Aorta (tissue), 5 donors: Measurements from ENCODE around the gene CHCHD6. TPM values are rescaled to one million over a fixed set of nuclear protein-coding genes. Genes with fewer than 3 reads are reported as not detected.

ENCODE experiments used
- ATAC-seq: fragments of 200-7000 bp; cut with Tn5 transposase; one replicate; pipeline ENCODE4 v1.9.1; 2022; ENCODE audit warnings: moderate library complexity; ENCODE audit not compliant: low FRiP score
- DNase-seq, 2 donors: peaks; one replicate each; pipeline ENCODE4 v3.0.0-alpha.2; 2020
- H3K27ac ChIP-seq, 2 donors: one replicate each; pipeline ENCODE4 v1.5.1; 2013; ENCODE audit warnings: low read length in 2 of 2, mild to moderate bottlenecking in 2 of 2, moderate library complexity in 2 of 2, control low read depth in 1 of 2, inconsistent platforms in 1 of 2, low read depth in 1 of 2
- H3K27me3 ChIP-seq, 2 donors: one replicate each; pipeline ENCODE4 v1.6.1; 2013; ENCODE audit warnings: control low read depth in 1 of 2, low read length in 1 of 2, mild to moderate bottlenecking in 1 of 2, moderate library complexity in 1 of 2; ENCODE audit not compliant: insufficient read depth in 2 of 2, control insufficient read depth in 1 of 2
- H3K36me3 ChIP-seq, 2 donors: one replicate each; pipeline ENCODE4 v1.6.1; 2013; ENCODE audit warnings: control low read depth in 1 of 2, low read length in 1 of 2, mild to moderate bottlenecking in 1 of 2; ENCODE audit not compliant: insufficient read depth in 2 of 2, control insufficient read depth in 1 of 2
- H3K4me1 ChIP-seq, 2 donors: one replicate each; pipeline ENCODE4 v1.6.1; 2013; ENCODE audit warnings: low read length in 2 of 2, control low read depth in 1 of 2, mild to moderate bottlenecking in 1 of 2, moderate library complexity in 1 of 2; ENCODE audit not compliant: insufficient read depth in 2 of 2, control insufficient read depth in 1 of 2
- H3K4me3 ChIP-seq, 2 donors: one replicate each; pipeline ENCODE4 v1.5.1; 2013; ENCODE audit warnings: low read length in 2 of 2, control low read depth in 1 of 2, mild to moderate bottlenecking in 1 of 2
- H3K9me3 ChIP-seq: one replicate; pipeline ENCODE4 v1.6.1; 2013; ENCODE audit warnings: mild to moderate bottlenecking, low read length; ENCODE audit not compliant: control insufficient read depth
- WGBS, 2 donors: extraction: QIAGEN DNeasy Blood & Tissue Kit; methylation state at CpG; one replicate each; pipeline ENCODE4 v1.1.7; 2013; 5-methylcytosine and 5-hydroxymethylcytosine counted together
- intact Hi-C, 2 donors: fragments of 100-400 bp; cut with DNase I; formaldehyde crosslinking; loops; one replicate each; pipeline versions ENCODE4 v1.14.2 to v1.15.0; 2022
- polyA plus RNA-seq, 2 donors: library from polyadenylated mRNA; stranded (reverse); fragments of 200-250 nt; gene quantifications; one replicate each; pipeline ENCODE4 v1.2.3, GENCODE V29; 2013
- total RNA-seq, 2 donors: library from RNA; stranded (reverse); fragmentation: NEBNext Ultra II Directional; extraction: Animal tissue kit (Norgen Biotek cat#: 25700); gene quantifications; one replicate each; pipeline ENCODE4 v1.2.1, GENCODE V29; 2021
- donor health status: healthy with polysubstance abuse.
- donor health status: Bipolar disorder and iron deficiency.
- donor health status: DM: no; HTN: no; CAD: no.
- donor health status: DM: no; HTN: no; CAD: no.
- donor health status: DM: yes; HTN: yes; CAD: no.

Gene CHCHD6
- total and polyA plus RNA-seq, 4 donors = 10.8 to 24.6 (median 11.9) TPM

- Histone ChIP-seq H3K36me3 (no peaks in the 10 kb centered on the region), H3K27ac (no peak overlapping the region), H3K4me3 (no peak overlapping the region), H3K27me3 (no peaks in the 10 kb centered on the region), H3K4me1 (no peaks in the 10 kb centered on the region), H3K9me3 (no peaks in the 10 kb centered on the region)
- ATAC-seq = peak; percentile 19
- intact Hi-C loops = loop anchor here (2.0 to 10.0 kb wide), 4 partner anchors 73 to 866 kb away; partner anchors contain the start of gene PLXNA1 (in 2 of the 2)
- no peak for DNase-seq
- 21 to 22% methylated on average over 30 of the region's 30 CpGs for WGBS, 2 donors
Measured at GRCh38 chr3:126678693-126679317, 25.2 kb upstream of the CHCHD6 start.

- Histone ChIP-seq H3K36me3 (no peaks in the 10 kb centered on the region), H3K4me3 (no peak overlapping the region), H3K9me3 (no peaks in the 10 kb centered on the region), H3K4me1 (no peaks in the 10 kb centered on the region), H3K27ac (no peak overlapping the region), H3K27me3 (no peaks in the 10 kb centered on the region)
- ATAC-seq (peak; percentile 92), DNase-seq (peak; percentile 85 to 95)
- 1% methylated on average over 20 of the region's 20 CpGs for WGBS, 2 donors
- intact Hi-C loops = loop anchor here (2.0 to 10.0 kb wide), 4 partner anchors 73 to 865 kb away; partner anchors contain the start of gene PLXNA1 (in 2 of the 2)
Measured at GRCh38 chr3:126679318-126679751, 24.7 kb upstream of the CHCHD6 start.

DNA sequence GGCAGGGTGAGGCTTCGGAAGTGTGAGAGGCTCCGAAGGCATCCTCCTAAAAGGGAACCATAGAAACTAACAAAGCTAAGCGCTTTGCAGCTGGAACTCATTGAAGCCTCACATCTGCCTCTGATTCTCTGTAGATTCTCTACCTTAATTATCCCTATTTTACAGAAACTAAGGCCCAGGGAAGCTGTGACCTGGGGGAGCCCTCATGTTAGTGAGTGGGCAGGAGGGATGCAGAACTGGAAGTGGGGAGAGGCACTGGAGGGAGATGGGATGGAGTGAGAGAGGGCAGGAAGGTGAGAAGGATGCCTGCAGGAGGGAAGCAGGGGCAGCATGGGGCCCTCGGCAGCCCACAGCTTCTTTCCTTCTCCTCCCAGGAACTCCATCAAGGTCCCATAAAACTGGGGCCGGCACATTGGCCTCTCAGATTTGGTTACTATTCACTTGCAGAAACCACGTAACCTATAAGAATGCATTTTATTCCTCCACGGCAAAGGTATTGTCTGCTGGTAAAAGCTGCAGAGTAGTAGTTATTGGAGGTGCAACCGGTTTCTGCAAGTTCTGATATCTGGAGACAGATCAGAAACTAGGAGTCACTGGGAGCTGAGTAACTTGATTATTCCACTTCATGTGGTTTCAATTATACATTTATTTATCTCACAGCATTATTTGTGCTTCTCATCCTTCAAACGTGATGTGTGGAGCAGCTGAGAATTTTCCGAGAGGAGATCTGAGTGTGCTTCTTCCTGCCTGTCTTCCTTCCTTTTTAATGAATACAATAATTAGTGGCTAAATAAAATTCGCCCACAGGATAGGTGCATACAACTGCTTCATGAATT, 24.0 kb upstream of the CHCHD6 start:
- no peak for DNase-seq

DNA sequence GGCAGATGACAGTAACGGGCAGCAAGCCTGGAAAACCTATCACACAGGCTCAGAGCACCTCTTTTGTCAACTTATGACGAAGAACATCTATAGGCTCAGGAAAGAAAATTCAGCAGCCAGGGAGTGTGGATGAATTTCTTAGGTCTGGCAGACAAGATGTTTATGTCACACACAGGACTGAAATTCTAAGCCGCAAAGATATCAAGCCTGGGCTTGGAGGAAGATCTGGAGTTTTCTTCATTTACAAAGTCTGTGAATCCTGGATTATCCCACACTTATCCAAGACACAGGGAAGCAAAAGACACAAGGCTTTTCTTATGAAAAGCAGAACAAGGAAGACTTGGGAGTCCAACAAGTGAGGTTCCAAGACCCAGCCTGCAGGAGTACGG, 23.4 kb upstream of the CHCHD6 start:
- Histone ChIP-seq H3K4me3 (no peak overlapping the region), H3K36me3 (no peaks in the 10 kb centered on the region), H3K27ac (no peak overlapping the region), H3K9me3 (no peaks in the 10 kb centered on the region), H3K4me1 (peaks cover 0 to 2% of the 10 kb centered on the region in 2 donors), H3K27me3 (no peaks in the 10 kb centered on the region)
- no peak for ATAC-seq
- intact Hi-C loops = loop anchor here (5.0 to 10.0 kb wide), 4 partner anchors 67 to 864 kb away; no protein-coding TSS in a partner anchor
- 90% methylated on average over 4 of the region's 4 CpGs for WGBS, 2 donors
- DNase-seq = no peak

More for the DNA sequence above, 24.0 kb upstream of the CHCHD6 start:
- Histone ChIP-seq H3K9me3 (no peaks in the 10 kb centered on the region), H3K27ac (no peak overlapping the region), H3K36me3 (no peaks in the 10 kb centered on the region), H3K27me3 (no peaks in the 10 kb centered on the region), H3K4me3 (no peak overlapping the region), H3K4me1 (peaks cover 0 to 2% of the 10 kb centered on the region in 2 donors)
- ATAC-seq = no peak
- intact Hi-C loops = loop anchor here (2.0 to 10.0 kb wide), 8 partner anchors 67 to 865 kb away; partner anchors contain the start of gene PLXNA1 (in 2 of the 2)
- 89 to 91% methylated on average over 11 of the region's 11 CpGs for WGBS, 2 donors

- H3K9me3 ChIP-seq = no peaks in the 10 kb centered on the region
- no peak for ATAC-seq
- no peaks in the 10 kb centered on the region for H3K27me3 ChIP-seq
- H3K4me1 ChIP-seq = peaks cover 0 to 2% of the 10 kb centered on the region in 2 donors
- WGBS, 2 donors = 77 to 80% methylated on average over 2 of the region's 2 CpGs
- H3K36me3 ChIP-seq = no peaks in the 10 kb centered on the region
- no peak overlapping the region for H3K27ac ChIP-seq
- no peak for DNase-seq
- intact Hi-C loops = loop anchor here (5.0 to 10.0 kb wide), 4 partner anchors 65 to 863 kb away; no protein-coding TSS in a partner anchor
- no peak overlapping the region for H3K4me3 ChIP-seq
Measured at GRCh38 chr3:126682009-126682408, 22.0 kb upstream of the CHCHD6 start.

DNA sequence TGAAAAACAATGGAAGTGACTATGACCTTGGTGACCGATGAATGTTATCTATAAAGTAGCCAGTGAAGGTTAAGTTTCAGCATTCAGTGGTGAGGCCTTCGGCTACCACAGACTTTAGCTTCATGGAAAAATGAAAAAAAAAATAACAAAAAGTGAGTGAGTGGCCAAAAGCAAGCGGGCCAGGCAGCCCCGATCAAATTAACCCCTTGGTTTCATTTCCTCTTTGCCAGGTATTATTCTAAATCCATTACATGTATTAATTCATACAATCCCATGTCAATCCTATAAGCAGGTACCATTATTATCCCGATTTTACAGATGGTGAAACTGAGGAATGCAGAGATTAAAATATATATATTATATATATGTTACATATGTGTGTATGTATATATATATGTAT, 21.0 kb upstream of the CHCHD6 start:
- H3K36me3 ChIP-seq = no peaks in the 10 kb centered on the region
- no peaks in the 10 kb centered on the region for H3K27me3 ChIP-seq
- H3K9me3 ChIP-seq = no peaks in the 10 kb centered on the region
- DNase-seq (no peak), ATAC-seq (no peak)
- no peak overlapping the region for H3K27ac ChIP-seq
- intact Hi-C loops = loop anchor here (5.0 to 10.0 kb wide), 4 partner anchors 64 to 862 kb away; no protein-coding TSS in a partner anchor
- H3K4me1 ChIP-seq = peaks cover 0 to 2% of the 10 kb centered on the region in 2 donors
- WGBS, 2 donors = 23 to 31% methylated on average over 5 of the region's 5 CpGs
- no peak overlapping the region for H3K4me3 ChIP-seq

DNA sequence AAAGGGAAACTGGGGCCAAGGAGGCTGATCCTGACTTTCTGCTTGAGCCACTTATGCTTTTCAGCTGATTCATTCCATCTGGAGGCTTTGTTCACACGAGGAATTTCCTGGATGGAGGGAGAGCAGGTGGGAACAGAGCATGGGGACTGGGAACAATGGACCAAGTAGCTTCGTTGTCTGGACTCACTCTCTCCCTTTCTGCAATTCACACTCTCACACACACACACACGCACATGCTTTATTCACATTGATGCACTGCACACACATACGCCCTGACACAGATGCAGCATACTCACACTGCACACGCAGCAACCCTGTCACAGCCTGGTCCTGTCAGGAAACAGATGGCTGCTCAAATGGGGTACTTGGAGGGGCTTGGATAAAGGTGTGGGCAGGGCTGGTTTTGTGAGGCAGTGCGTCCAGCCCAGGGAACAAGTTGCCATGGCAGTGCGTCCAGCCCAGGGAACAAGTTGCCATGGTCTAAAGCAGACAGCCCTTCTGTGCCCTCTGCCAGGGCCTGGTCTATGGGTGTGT, 19.8 kb upstream of the CHCHD6 start:
- 21 to 25% methylated on average over 7 of the region's 7 CpGs for WGBS, 2 donors
- H3K27ac ChIP-seq = peak overlapping the region in 1 of 2 donors; percentile 76

GRCh38 chr3:126685021-126685420, 19.0 kb upstream of the CHCHD6 start:
- no peaks in the 10 kb centered on the region for H3K36me3 ChIP-seq
- 13 to 14% methylated on average over 3 of the region's 3 CpGs for WGBS, 2 donors
- intact Hi-C loops = loop anchor here (10.0 kb wide), 2 partner anchors 490 to 860 kb away; no protein-coding TSS in a partner anchor
- peak overlapping the region; percentile 59 to 76 for H3K27ac ChIP-seq
- no peak overlapping the region for H3K4me3 ChIP-seq
- no peak for DNase-seq
- H3K9me3 ChIP-seq = no peaks in the 10 kb centered on the region
- H3K4me1 ChIP-seq = peaks cover 0 to 2% of the 10 kb centered on the region in 2 donors
- ATAC-seq = peak; percentile 53
- no peaks in the 10 kb centered on the region for H3K27me3 ChIP-seq

More for the DNA sequence above, 19.8 kb upstream of the CHCHD6 start:
- Histone ChIP-seq H3K4me3 (no peak overlapping the region), H3K27me3 (no peaks in the 10 kb centered on the region), H3K36me3 (no peaks in the 10 kb centered on the region), H3K9me3 (no peaks in the 10 kb centered on the region), H3K4me1 (peaks cover 0 to 2% of the 10 kb centered on the region in 2 donors)
- ATAC-seq (no peak), DNase-seq (no peak)
- intact Hi-C loops = loop anchor here (5.0 to 10.0 kb wide), 4 partner anchors 63 to 861 kb away; no protein-coding TSS in a partner anchor
